ENCODE data around the gene BRICD5.

DNA sequence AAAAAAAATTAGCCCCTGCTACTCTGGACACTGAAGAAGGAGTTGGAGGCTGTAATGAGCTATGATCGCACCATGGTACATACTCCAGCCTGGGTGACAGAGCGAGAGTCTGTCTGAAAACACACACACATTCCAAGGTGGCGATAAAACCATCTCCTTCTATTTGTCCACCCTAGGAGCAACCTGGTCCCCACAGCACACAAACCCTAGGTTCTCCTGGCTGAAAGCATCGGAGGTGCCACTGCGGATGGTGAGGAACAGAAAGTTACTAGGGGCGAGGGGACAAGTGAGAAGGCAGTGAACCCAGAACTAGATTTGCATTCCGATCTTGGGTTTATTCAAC lies 42.1 kb upstream of the BRICD5 start:
- TF ChIP-seq CTCF (IDR thresholded peaks at IDR 0.05; ENCODE audit: poor library complexity), result no peak
- TF ChIP-seq EZH2 (IDR thresholded peaks at IDR 0.05; ENCODE audit: borderline replicate concordance), result no peak
